CD8-positive, alpha-beta memory T cell (primary cell): ENCODE measurements around the gene ATP5MK. TPM values are rescaled to one million over a fixed set of nuclear protein-coding genes. Genes with fewer than 3 reads are reported as not detected.

Experiments
- CTCF ChIA-PET: fragments of 350-600 bp; sonication (Branson Sonifier 250); formaldehyde crosslinking; loops from one replicate; lab custom pipeline; 2021; ENCODE audit warnings: antibody characterized with exemption; lab: Charles Lee
- POLR2A ChIA-PET: fragments of 350-600 bp; sonication (Branson Sonifier 250); formaldehyde crosslinking; loops from one replicate; lab custom pipeline; 2021; ENCODE audit warnings: antibody characterized with exemption; lab: Charles Lee
- DNase-seq, 5 donors: peaks; one replicate each; pipeline versions ENCODE4 v3.0.0 to v3.0.0-alpha.2; 2020 to 2022; ENCODE audit warnings: mixed read lengths in 1 of 5
- H3K27ac ChIP-seq: one replicate; pipeline ENCODE4 v1.7.0; 2013; ENCODE audit warnings: low read depth, mild to moderate bottlenecking, low read length, moderate library complexity
- H3K27me3 ChIP-seq: 2 replicates; pipeline ENCODE4 v1.7.0; 2013; ENCODE audit warnings: low read length, mild to moderate bottlenecking; ENCODE audit not compliant: insufficient read depth, poor library complexity, severe bottlenecking
- H3K36me3 ChIP-seq: 2 replicates; pipeline ENCODE4 v1.7.0; 2013; ENCODE audit warnings: mild to moderate bottlenecking, low read length, moderate library complexity; ENCODE audit not compliant: insufficient read depth
- H3K4me1 ChIP-seq: 2 replicates; pipeline ENCODE4 v1.7.0; 2013; ENCODE audit warnings: mild to moderate bottlenecking, low read length, moderate library complexity; ENCODE audit not compliant: insufficient read depth
- H3K4me3 ChIP-seq: 2 replicates; pipeline ENCODE4 v1.7.0; 2013; ENCODE audit warnings: mild to moderate bottlenecking, low read length
- H3K9me3 ChIP-seq: 2 replicates; pipeline ENCODE4 v1.7.0; 2013; ENCODE audit warnings: mild to moderate bottlenecking, low read length
- H3K27ac Mint-ChIP-seq, 8 donors: one replicate each; pipeline ENCODE4 v1.8.0; 2020 to 2021; ENCODE audit warnings: mixed read lengths in 8 of 8, mild to moderate bottlenecking in 6 of 8, inconsistent platforms in 3 of 8, moderate library complexity in 3 of 8
- H3K27me3 Mint-ChIP-seq, 2 donors: one replicate each; pipeline ENCODE4 v1.8.0; 2020 to 2021; ENCODE audit warnings: mixed read lengths in 2 of 2, mild to moderate bottlenecking in 1 of 2, moderate library complexity in 1 of 2
- H3K36me3 Mint-ChIP-seq, 3 donors: one replicate each; pipeline ENCODE4 v1.8.0; 2020 to 2021; ENCODE audit warnings: mixed read lengths in 3 of 3, inconsistent platforms in 1 of 3, mild to moderate bottlenecking in 1 of 3
- H3K4me1 Mint-ChIP-seq, 3 donors: one replicate each; pipeline ENCODE4 v1.8.0; 2020 to 2021; ENCODE audit warnings: mixed read lengths in 3 of 3, inconsistent platforms in 1 of 3, mild to moderate bottlenecking in 1 of 3
- H3K4me3 Mint-ChIP-seq, 7 donors: one replicate each; pipeline ENCODE4 v1.8.0; 2020 to 2021; ENCODE audit warnings: mixed read lengths in 7 of 7, mild to moderate bottlenecking in 6 of 7, moderate library complexity in 4 of 7, inconsistent platforms in 2 of 7
- H3K9me3 Mint-ChIP-seq, 5 donors: one replicate each; pipeline ENCODE4 v1.8.0; 2020 to 2022; ENCODE audit warnings: mixed read lengths in 5 of 5, mild to moderate bottlenecking in 3 of 5, moderate library complexity in 2 of 5, inconsistent platforms in 1 of 5
- polyA plus RNA-seq: library from polyadenylated mRNA; unstranded; fragments of 300-500 nt; fragmentation: Illumina TruSeq; gene quantifications from one replicate; pipeline ENCODE4 v1.2.3, GENCODE V29; 2021
- total RNA-seq, 2 experiments: library from RNA; stranded (reverse); gene quantifications; one replicate each; pipeline ENCODE4 v1.2.3, GENCODE V29; 2021

Gene ATP5MK
- total and polyA plus RNA-seq, 3 experiments from 2014 or later: 438 to 553 (median 454) TPM

DNA sequence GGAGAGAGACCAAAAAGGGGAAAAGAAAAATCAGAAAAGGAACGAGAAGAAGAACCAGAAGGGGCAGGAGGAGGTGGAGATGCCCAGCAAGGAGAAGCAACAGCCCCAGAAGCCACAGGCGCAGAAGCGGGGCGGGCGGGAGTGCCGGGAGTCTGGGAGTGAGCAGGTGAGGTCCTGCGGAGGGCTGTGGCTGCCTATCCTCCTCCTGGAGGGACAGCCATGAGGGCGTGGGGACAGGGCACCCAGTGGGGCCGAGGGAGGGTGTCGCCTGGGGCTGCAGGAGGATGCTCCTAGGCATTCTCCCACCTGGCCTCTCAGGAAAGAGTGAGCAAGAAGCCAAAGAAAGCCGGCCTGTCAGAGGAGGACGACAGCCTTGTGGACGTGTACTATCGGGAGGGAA, 44.1 kb upstream of the ATP5MK start:
- Mint-ChIP-seq H3K27me3 (no peaks in the 10 kb centered on the region), H3K4me1 (peaks cover 4 to 12% (median 4%) of the 10 kb centered on the region in 3 donors), H3K36me3 (peaks cover 0 to 89% (median 14%) of the 10 kb centered on the region in 3 donors), H3K4me3 (no peak overlapping the region), H3K27ac (peak overlapping the region in 4 of 8 donors; percentile 18 to 58 (median 52)), H3K9me3 (no peaks in the 10 kb centered on the region)
- peaks cover 46% of the 10 kb centered on the region for H3K36me3 ChIP-seq
- peak in 1 of 5 donors; percentile 36 for DNase-seq
- H3K4me1 ChIP-seq: no peaks in the 10 kb centered on the region
- no peaks in the 10 kb centered on the region for H3K9me3 ChIP-seq
- CTCF ChIA-PET: no interaction called here
- no peak overlapping the region for H3K4me3 ChIP-seq
- POLR2A ChIA-PET: no interaction called here
- no peak overlapping the region for H3K27ac ChIP-seq
- no peaks in the 10 kb centered on the region for H3K27me3 ChIP-seq

DNA sequence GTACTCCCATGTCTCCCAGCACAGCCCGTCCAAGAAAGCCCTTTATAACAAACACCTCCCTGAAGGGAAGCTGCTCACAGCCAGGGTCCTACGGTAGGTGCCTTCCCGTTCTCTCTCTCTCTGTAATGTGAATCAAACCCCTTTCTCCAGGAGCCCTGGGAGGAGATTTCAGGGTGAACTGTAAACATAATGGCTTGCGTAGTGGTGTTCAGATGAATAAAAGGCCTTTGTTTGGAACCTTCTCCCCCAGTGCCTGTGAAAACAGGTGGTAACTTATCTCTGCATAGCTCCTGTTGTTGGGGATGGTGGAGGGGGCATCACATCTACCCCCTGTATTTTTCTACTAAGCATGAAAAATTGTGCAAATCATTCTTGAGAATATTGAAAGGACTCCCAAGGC, 43.5 kb upstream of the ATP5MK start:
- peaks cover 41% of the 10 kb centered on the region for H3K36me3 ChIP-seq
- CTCF ChIA-PET: no interaction called here
- H3K4me3 Mint-ChIP-seq: no peak overlapping the region
- H3K27me3 Mint-ChIP-seq: no peaks in the 10 kb centered on the region
- H3K9me3 Mint-ChIP-seq: no peaks in the 10 kb centered on the region
- H3K27me3 ChIP-seq: no peaks in the 10 kb centered on the region
- peak in 1 of 5 donors; percentile 5 for DNase-seq
- H3K9me3 ChIP-seq: no peaks in the 10 kb centered on the region
- POLR2A ChIA-PET: no interaction called here
- peak overlapping the region in 3 of 8 donors; percentile 17 to 68 (median 37) for H3K27ac Mint-ChIP-seq
- no peak overlapping the region for H3K4me3 ChIP-seq
- H3K4me1 ChIP-seq: no peaks in the 10 kb centered on the region
- H3K4me1 Mint-ChIP-seq: peaks cover under 1 to 6% (median 4%) of the 10 kb centered on the region in 3 donors
- H3K36me3 Mint-ChIP-seq: peaks cover 0 to 87% (median 14%) of the 10 kb centered on the region in 3 donors
- H3K27ac ChIP-seq: no peak overlapping the region

DNA sequence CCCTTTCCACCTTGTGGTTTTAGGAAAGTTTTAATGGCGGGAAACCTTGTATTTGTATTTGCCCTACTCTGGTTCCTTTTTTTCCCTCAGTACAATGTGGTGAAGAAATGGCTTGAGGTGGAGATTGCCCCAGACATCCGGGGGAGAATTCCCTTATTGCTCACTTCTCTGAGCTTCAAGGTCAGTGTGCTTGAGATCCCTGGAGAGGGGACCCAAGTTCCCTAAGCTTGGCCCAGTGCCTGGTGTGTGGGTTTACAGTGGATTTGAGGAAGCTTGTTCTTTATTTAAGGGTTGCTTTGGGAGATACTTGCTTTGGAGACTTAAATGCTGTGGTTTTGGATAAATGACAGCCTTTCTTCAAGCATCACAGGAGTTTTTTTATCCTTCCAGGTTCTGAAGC, 37.6 kb upstream of the ATP5MK start:
- Histone ChIP-seq H3K4me3 (no peak overlapping the region), H3K36me3 (peaks cover 21% of the 10 kb centered on the region), H3K9me3 (no peaks in the 10 kb centered on the region), H3K4me1 (peaks cover 22% of the 10 kb centered on the region), H3K27ac (no peak overlapping the region), H3K27me3 (no peaks in the 10 kb centered on the region)
- Mint-ChIP-seq H3K4me3 (no peak overlapping the region), H3K9me3 (no peaks in the 10 kb centered on the region), H3K36me3 (peaks cover 0 to 83% (median 14%) of the 10 kb centered on the region in 3 donors), H3K4me1 (peaks cover 14 to 25% (median 24%) of the 10 kb centered on the region in 3 donors), H3K27me3 (no peaks in the 10 kb centered on the region), H3K27ac (peak overlapping the region in 2 of 8 donors; percentile 37 to 47)
- CTCF ChIA-PET: interaction anchor here (1.2 kb wide), 1 partner anchor 17 kb away, joined by 3 read pairs; no protein-coding TSS in a partner anchor
- POLR2A ChIA-PET: interaction anchor here (0.6 kb wide), 1 partner anchor 42 kb away, joined by 3 read pairs; no protein-coding TSS in a partner anchor
- DNase-seq: no peak

DNA sequence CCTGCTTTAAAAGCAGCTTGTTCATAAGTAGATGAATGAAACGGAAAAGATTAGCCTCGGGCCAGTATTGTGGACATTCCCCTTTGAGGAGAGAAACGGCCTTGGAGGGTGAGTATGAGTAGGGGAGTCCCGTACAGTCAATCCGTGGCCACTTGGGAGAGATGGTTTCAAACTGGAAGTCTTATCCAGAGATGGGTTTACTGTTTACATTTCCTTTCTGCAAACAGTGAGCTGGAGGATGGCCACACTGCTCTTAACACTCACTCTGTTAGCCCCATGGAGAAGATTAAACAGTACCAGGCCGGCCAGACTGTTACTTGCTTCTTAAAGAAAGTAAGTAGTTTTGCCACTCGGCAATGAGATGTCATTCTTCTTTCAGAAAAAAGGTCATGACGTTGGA, 35.6 kb upstream of the ATP5MK start:
- Mint-ChIP-seq H3K27me3 (no peaks in the 10 kb centered on the region), H3K36me3 (peaks cover 0 to 85% (median 11%) of the 10 kb centered on the region in 3 donors), H3K4me1 (peaks cover 19 to 34% (median 32%) of the 10 kb centered on the region in 3 donors), H3K27ac (peak overlapping the region in 1 of 8 donors; percentile 62), H3K9me3 (no peaks in the 10 kb centered on the region), H3K4me3 (no peak overlapping the region)
- Histone ChIP-seq H3K4me3 (no peak overlapping the region), H3K27ac (no peak overlapping the region), H3K36me3 (peaks cover 23% of the 10 kb centered on the region), H3K9me3 (no peaks in the 10 kb centered on the region), H3K4me1 (peaks cover 28% of the 10 kb centered on the region), H3K27me3 (no peaks in the 10 kb centered on the region)
- no peak for DNase-seq
- ChIA-PET POLR2A (no interaction called here), CTCF (interaction anchor here (0.9 to 1.5 kb wide), 3 partner anchors 12 to 51 kb away, joined by 3 to 5 read pairs (median 3); no protein-coding TSS in a partner anchor)

DNA sequence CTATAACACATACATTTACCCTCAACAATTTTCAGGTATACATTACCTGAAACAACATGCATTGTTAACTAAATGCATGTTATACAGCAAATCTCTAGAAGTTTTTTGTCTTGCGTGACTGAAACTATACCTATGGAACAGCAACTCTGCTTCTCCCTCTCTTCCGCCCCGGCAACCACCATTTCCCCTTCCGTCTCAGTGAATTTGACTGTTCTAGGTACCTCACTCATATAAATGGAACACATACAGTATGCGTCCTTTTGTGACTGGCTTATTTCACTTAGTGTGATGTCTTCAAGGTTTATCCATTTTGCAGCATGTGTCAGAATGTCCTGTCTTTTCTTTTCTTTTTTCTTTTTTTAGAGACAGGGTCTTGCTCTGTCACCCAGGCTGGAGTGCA, 33.4 kb upstream of the ATP5MK start:
- H3K36me3 Mint-ChIP-seq: peaks cover 3 to 84% (median 15%) of the 10 kb centered on the region in 3 donors
- ChIA-PET POLR2A (no interaction called here), CTCF (no interaction called here)
- Histone ChIP-seq H3K36me3 (peaks cover 23% of the 10 kb centered on the region), H3K4me1 (peaks cover 28% of the 10 kb centered on the region), H3K4me3 (no peak overlapping the region), H3K27me3 (no peaks in the 10 kb centered on the region), H3K9me3 (no peaks in the 10 kb centered on the region), H3K27ac (no peak overlapping the region)
- no peaks in the 10 kb centered on the region for H3K27me3 Mint-ChIP-seq
- peak overlapping the region in 5 of 7 donors; percentile 0 to 52 (median 20) for H3K4me3 Mint-ChIP-seq
- no peak for DNase-seq
- peak overlapping the region in 5 of 8 donors; percentile 6 to 78 (median 49) for H3K27ac Mint-ChIP-seq
- peaks cover 19 to 29% (median 28%) of the 10 kb centered on the region in 3 donors for H3K4me1 Mint-ChIP-seq
- no peaks in the 10 kb centered on the region for H3K9me3 Mint-ChIP-seq

DNA sequence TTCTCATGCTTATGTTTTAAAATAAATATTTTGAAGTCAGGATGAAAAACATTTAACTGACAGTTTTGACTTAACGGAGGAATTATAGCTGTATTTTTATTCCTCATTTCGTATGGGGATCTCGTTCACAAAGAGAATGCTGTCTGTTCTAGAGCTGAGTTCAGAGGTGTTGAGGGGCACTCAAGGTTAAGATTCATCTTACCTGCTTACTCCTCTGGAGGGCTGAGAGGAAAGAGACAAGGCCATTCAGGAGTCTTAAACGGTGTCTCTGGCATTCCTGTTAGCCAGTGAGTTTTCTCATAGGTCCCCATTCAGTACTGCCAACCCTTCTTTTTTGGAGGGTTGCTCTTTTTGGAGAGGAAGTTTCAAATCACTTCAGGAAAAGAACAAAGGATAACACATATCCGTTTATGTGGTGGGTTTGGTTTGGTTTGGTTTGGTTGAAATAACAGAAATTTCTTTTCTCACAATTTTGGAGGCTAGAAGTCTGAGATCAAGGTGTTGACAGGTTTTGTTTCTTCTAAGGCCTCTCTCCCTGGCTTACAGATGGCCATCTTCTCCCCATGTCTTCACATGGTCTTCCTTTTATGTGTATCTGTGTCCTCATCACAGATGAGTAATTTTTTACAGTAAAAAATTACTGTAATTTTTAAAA, 32.8 kb upstream of the ATP5MK start:
- POLR2A ChIA-PET: no interaction called here
- H3K27ac ChIP-seq: no peak overlapping the region

DNA sequence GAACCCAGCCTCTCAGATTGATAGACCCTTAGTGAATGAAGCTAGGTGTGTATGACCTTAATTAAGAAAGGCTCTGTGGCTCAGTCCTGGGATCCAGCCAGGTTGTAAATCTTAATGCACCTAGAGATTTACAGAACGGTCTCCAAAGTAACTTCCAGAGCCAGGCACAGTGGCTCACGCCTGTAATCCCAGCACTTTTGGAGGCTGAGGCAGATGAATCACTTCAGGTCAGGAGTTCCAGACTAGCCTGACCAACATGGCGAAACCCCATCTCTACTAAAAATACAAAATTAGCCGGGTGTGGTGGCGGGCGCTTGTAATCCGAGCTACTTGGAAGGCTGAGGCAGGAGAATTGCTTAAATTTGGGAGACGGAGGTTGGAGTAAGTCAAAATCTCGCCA, 31.6 kb upstream of the ATP5MK start:
- H3K9me3 Mint-ChIP-seq: no peaks in the 10 kb centered on the region
- H3K4me3 ChIP-seq: no peak overlapping the region
- peaks cover 28% of the 10 kb centered on the region for H3K4me1 ChIP-seq
- peak overlapping the region in 2 of 8 donors; percentile 41 to 50 for H3K27ac Mint-ChIP-seq
- no peaks in the 10 kb centered on the region for H3K9me3 ChIP-seq
- H3K27me3 ChIP-seq: no peaks in the 10 kb centered on the region
- no peak overlapping the region for H3K27ac ChIP-seq
- H3K4me1 Mint-ChIP-seq: peaks cover 21 to 29% (median 28%) of the 10 kb centered on the region in 3 donors
- no peak for DNase-seq
- H3K27me3 Mint-ChIP-seq: no peaks in the 10 kb centered on the region
- H3K36me3 Mint-ChIP-seq: peaks cover 9 to 85% (median 24%) of the 10 kb centered on the region in 3 donors
- CTCF ChIA-PET: interaction anchor here (1.4 kb wide), 1 partner anchor 10 kb away, joined by 7 read pairs; no protein-coding TSS in a partner anchor
- no peak overlapping the region for H3K4me3 Mint-ChIP-seq
- POLR2A ChIA-PET: no interaction called here
- peaks cover 33% of the 10 kb centered on the region for H3K36me3 ChIP-seq

More for the DNA sequence above, 32.8 kb upstream of the ATP5MK start:
- peaks cover 7 to 85% (median 18%) of the 10 kb centered on the region in 3 donors for H3K36me3 Mint-ChIP-seq
- peak in 1 of 5 donors; percentile 21 for DNase-seq
- Histone ChIP-seq H3K27me3 (no peaks in the 10 kb centered on the region), H3K36me3 (peaks cover 27% of the 10 kb centered on the region), H3K4me3 (no peak overlapping the region), H3K9me3 (no peaks in the 10 kb centered on the region), H3K4me1 (peaks cover 28% of the 10 kb centered on the region)
- peak overlapping the region in 6 of 8 donors; percentile 8 to 78 (median 66) for H3K27ac Mint-ChIP-seq
- peak overlapping the region in 3 of 7 donors; percentile 16 to 29 (median 23) for H3K4me3 Mint-ChIP-seq
- CTCF ChIA-PET: no interaction called here
- no peaks in the 10 kb centered on the region for H3K27me3 Mint-ChIP-seq
- no peaks in the 10 kb centered on the region for H3K9me3 Mint-ChIP-seq
- H3K4me1 Mint-ChIP-seq: peaks cover 21 to 29% (median 28%) of the 10 kb centered on the region in 3 donors

DNA sequence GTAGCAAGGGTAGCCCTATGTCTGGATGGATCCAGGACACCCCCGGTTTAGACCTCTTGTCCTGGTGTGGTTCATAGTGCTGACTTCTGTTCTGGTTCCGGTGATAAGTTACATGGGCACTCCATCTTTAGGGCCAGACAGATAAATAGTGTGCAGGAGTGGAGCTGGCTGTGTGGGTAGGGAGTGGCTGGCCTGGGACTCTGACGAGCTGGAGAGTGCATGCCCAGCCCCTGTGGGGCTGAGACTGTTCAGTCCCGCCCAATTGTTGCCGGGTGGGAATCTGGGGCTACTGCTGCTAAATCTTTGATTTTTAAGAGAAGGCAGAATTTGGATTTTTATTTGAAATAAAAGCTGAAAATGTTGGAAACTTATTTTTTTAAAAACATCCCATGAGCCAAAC, 27.5 kb upstream of the ATP5MK start:
- no peak overlapping the region for H3K4me3 ChIP-seq
- POLR2A ChIA-PET: no interaction called here
- peaks cover 4% of the 10 kb centered on the region for H3K4me1 ChIP-seq
- Mint-ChIP-seq H3K36me3 (peaks cover 12 to 88% (median 35%) of the 10 kb centered on the region in 3 donors), H3K4me1 (peaks cover 6 to 9% (median 6%) of the 10 kb centered on the region in 3 donors), H3K4me3 (no peak overlapping the region), H3K9me3 (no peaks in the 10 kb centered on the region), H3K27me3 (no peaks in the 10 kb centered on the region), H3K27ac (no peak overlapping the region)
- no peaks in the 10 kb centered on the region for H3K9me3 ChIP-seq
- DNase-seq: no peak
- no peaks in the 10 kb centered on the region for H3K27me3 ChIP-seq
- H3K27ac ChIP-seq: no peak overlapping the region
- H3K36me3 ChIP-seq: peaks cover 64% of the 10 kb centered on the region
- CTCF ChIA-PET: interaction anchor here (2.2 kb wide), 1 partner anchor 62 kb away, joined by 9 read pairs; no protein-coding TSS in a partner anchor
